GM13976 (cell line): Measurements from ENCODE around the gene CBFA2T3.

Experiments
- DNase-seq: peaks from one replicate; pipeline ENCODE4 v3.0.0; 2012; ENCODE audit warnings: low spot score
- CTCF ChIP-seq: IDR thresholded peaks from 2 replicates; pipeline ENCODE4 v1.5.1; 2012; ENCODE audit warnings: borderline replicate concordance, mild to moderate bottlenecking; ENCODE audit not compliant: insufficient read depth; ENCODE audit errors: extremely low read depth, missing control alignments, control extremely low read depth
- in situ Hi-C: fragments of 300-500 bp; cut with MboI; formaldehyde crosslinking; loops from one replicate; pipeline ENCODE4 v1.12.0; 2022; ENCODE audit warnings: low sequenced_read_pairs, mixed read lengths, inconsistent platforms; ENCODE audit not compliant: unreplicated experiment

Gene CBFA2T3

GRCh38 chr16:88850531-88851199, 126.3 kb downstream of the CBFA2T3 start:
- in situ Hi-C loops, result no loop called here
- no peak for TF ChIP-seq CTCF
- no peak for DNase-seq

- no peak for TF ChIP-seq CTCF
- in situ Hi-C loops, result no loop called here
- no peak for DNase-seq
Measured at GRCh38 chr16:88848557-88848956, 128.4 kb downstream of the CBFA2T3 start.

- TF ChIP-seq CTCF, result no peak
- DNase-seq, result no peak
- in situ Hi-C loops, result no loop called here
Measured at GRCh38 chr16:88847654-88848053, 129.4 kb downstream of the CBFA2T3 start.

- no peak for DNase-seq
- in situ Hi-C loops, result no loop called here
- TF ChIP-seq CTCF, result no peak
Measured at GRCh38 chr16:88846088-88846487, 130.9 kb downstream of the CBFA2T3 start.

GRCh38 chr16:88844419-88845036, 132.5 kb downstream of the CBFA2T3 start:
- in situ Hi-C loops, result no loop called here

DNA sequence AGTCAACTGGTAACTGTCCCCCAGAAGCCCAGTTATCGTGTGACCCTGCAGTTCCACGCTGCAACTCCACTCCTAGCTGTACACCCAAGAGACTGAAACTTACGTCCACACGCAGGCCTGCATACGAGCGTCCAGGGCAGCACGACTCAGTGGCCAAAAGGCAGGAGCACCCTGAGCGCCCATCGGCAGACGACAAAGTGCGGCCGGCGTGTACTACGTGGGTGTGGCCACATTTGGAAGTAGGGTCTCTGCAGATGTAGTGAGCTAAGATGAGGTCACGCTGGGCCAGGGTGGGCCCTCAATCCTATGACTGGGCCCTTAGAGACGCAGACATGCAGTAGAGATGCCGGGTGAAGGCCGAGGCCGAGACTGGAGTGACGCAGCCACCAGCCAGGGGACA, 133.8 kb downstream of the CBFA2T3 start:
- no peak for DNase-seq
- in situ Hi-C loops, result no loop called here
- no peak for TF ChIP-seq CTCF

More at GRCh38 chr16:88844419-88845036, 132.5 kb downstream of the CBFA2T3 start:
- no peak for DNase-seq
- TF ChIP-seq CTCF, result no peak

GRCh38 chr16:88842806-88843205, 134.2 kb downstream of the CBFA2T3 start:
- in situ Hi-C loops, result no loop called here
- no peak for TF ChIP-seq CTCF
- no peak for DNase-seq
